HG03521 (cell line): ENCODE measurements around the gene LIME1.

Source experiments
- ATAC-seq: cut with Tn5 transposase; IDR thresholded peaks from one replicate; pipeline ENCODE4 v1.9.1; 2021; ENCODE audit warnings: mild to moderate bottlenecking, moderate library complexity; ENCODE audit not compliant: unreplicated experiment

The LIME1 gene, protein sequence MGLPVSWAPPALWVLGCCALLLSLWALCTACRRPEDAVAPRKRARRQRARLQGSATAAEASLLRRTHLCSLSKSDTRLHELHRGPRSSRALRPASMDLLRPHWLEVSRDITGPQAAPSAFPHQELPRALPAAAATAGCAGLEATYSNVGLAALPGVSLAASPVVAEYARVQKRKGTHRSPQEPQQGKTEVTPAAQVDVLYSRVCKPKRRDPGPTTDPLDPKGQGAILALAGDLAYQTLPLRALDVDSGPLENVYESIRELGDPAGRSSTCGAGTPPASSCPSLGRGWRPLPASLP

GRCh38 chr20:63735859-63736718 lies at the start of gene LIME1:
Gene LIME1, plus strand, starts transcription at chr20:63736664. Its CDS starts 886 bp downstream, at chr20:63737550.
- no peak for ATAC-seq

DNA sequence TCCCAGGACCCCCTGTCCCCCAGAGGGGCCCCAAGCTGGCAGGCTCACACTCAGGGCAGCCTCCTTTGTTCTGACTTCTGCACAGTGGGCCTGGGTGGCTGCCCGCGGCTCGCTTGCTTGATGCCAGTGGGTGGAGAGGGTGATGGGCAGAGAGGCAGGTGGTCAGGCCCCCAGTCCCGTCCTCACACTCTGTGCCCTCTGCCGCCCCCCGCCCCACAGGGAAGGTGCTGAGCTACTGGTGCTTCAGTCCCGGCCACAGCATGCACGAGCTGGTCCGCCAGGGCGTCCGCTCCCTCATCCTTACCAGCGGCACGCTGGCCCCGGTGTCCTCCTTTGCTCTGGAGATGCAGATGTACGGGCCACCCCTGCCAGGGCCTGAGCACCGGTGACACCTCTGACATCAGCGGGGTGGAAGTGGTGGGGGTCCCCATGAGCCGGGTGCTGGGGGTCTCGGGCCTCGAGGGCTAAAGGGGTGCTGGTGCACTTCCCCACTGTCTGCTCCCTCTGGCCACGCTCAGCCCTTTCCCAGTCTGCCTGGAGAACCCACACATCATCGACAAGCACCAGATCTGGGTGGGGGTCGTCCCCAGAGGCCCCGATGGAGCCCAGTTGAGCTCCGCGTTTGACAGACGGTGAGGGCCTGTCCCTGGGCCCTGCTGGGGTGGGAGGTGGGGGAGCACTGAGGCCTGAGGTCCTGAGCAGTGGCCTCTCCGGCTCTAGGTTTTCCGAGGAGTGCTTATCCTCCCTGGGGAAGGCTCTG lies 48.9 kb upstream of the LIME1 start:
- no peak for ATAC-seq

GRCh38 chr20:63688228-63689045 lies 48.0 kb upstream of the LIME1 start:
- ATAC-seq: no peak

GRCh38 chr20:63689046-63690002 lies 47.1 kb upstream of the LIME1 start:
- ATAC-seq: no peak

DNA sequence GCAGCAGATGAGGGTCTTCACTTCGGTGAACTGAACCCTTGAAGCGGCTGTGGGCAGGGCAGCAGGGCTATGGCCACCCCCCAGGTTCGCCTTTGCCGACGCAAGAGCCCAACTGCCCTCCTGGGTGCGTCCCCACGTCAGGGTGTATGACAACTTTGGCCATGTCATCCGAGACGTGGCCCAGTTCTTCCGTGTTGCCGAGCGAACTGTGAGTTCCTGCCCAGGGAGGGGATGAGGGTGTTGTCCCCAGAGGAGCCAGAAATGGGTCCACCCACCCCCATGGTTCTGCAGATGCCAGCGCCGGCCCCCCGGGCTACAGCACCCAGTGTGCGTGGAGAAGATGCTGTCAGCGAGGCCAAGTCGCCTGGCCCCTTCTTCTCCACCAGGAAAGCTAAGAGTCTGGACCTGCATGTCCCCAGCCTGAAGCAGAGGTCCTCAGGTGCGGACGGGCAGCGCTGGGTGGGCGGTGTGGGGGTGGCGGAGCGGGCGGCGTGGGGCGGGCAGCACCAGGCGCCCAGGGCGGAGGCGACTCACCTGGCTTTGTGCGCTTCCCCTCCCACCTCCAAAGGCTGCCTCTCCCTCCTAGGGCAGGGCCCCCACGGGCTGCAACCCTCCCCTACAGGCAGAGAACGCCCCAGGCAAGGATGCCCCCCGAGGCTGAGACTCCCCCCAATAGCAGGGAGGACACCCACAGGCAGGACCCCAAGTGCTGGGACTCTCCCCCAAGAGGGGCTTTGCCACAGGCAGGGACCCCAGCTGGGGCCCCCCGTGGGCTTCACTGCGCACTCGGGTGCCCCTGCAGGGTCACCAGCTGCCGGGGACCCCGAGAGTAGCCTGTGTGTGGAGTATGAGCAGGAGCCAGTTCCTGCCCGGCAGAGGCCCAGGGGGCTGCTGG lies 46.2 kb upstream of the LIME1 start:
- ATAC-seq: no peak

DNA sequence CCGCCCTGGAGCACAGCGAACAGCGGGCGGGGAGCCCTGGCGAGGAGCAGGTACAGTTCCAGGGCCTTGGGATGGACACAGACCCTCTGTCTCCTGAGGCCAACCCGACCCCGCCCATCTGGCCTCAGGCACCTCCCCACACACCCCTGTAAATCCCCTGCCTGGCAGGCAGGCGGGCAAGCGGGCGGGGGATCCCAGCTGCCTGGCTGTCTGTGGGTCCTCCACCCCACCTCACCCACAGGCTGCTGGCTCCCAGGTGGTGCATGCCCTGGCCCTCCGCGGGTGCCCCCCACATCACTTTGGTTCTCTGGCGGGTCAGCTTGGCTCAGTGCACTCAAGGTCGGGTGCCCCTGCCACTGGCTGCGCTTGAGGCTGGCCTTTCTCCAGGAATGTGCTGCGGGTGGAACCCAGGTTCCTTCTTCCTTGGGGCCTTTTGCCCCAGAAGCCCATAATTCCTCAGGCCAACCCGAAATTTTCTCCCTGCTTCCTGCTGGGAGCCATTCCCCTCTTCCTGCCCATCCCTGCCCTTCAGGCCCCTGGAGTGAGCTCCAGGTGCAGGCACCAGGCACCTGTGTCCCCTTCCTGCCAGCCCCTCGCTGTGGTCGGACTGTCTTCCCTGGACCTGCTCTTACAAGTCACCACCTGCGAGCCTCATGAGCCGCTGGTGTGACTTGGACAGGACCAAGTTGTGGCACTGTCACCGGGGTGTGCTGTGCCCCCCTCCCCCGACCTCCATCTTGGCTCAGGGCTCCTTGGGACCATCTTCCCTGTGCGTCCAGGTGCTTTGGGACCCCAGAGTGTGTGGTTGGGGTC lies 45.4 kb upstream of the LIME1 start:
- no peak for ATAC-seq

DNA sequence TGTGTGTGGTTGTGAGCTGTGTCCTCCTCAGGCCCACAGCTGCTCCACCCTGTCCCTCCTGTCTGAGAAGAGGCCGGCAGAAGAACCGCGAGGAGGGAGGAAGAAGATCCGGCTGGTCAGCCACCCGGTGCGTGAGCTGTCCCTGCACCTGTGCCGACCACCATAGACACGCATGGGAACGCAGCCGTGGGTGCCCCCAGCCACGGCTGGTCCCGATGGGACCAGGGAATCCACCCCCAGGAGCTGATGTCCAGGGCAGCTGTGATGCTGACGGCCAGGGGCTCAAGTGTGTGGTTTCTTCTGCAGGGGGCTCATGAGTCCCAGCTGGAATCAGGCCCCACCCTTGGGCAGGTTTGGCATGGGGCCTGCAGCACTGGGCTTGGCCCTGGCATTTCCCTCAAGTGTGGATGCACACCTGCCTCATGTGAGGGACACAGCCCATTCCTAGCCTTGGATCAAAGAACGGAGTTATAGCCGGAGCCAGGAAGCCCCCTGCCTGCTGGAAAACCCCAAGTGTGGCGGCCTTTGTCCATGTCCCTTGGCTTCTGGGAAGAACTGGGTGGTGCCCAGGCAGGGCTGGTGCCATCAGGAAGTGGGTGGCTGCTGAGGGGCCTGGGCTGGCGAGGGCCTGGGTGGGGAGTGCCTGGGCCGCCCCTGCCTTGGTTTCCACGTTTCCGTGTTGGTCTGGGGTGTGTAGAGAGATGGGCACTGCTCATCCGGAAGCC lies 44.6 kb upstream of the LIME1 start:
- no peak for ATAC-seq

- ATAC-seq: no peak
These were observed 43.9 kb upstream of the LIME1 start for GRCh38 chr20:63692436-63693082.

GRCh38 chr20:63693083-63693732 lies 43.3 kb upstream of the LIME1 start:
- no peak for ATAC-seq

DNA sequence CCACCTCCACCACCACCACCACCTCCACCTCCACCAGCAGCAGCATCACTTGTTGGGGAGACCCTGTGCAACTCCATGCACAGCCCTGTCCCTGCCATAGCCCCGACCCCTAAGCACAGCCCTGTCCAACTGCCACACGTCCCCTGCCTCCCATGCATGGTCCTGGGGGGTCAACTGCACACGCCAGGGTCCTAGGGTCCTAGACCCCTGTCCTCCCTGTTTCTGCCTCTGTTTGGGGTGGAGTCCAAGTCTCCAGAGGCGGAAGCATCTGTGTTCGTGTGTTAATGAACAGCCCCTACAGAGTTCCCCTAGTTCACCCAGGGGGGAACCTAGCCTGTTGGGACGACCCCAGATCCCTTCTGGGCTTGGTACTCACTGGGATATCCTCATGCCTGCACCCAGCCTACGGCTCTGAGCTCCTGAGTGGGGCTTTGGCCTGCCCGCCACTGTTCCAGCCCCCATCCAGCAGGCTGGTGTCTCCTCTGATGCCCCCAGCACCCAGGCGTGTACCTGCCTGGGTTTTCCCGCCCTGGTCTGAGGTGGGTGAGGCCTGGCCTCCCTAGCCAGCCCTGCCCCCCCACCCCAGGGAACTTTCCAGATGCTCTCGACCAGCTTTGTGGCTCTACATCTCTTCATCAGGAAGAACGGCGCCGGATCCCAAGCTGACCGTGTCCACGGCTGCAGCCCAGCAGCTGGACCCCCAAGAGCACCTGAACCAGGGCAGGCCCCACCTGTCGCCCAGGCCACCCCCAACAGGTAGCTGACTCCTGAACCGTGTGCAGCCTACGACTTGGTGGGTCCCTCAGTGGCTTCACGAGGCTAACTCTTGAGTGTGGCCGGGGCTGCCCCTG lies 42.5 kb upstream of the LIME1 start:
- ATAC-seq: no peak

DNA sequence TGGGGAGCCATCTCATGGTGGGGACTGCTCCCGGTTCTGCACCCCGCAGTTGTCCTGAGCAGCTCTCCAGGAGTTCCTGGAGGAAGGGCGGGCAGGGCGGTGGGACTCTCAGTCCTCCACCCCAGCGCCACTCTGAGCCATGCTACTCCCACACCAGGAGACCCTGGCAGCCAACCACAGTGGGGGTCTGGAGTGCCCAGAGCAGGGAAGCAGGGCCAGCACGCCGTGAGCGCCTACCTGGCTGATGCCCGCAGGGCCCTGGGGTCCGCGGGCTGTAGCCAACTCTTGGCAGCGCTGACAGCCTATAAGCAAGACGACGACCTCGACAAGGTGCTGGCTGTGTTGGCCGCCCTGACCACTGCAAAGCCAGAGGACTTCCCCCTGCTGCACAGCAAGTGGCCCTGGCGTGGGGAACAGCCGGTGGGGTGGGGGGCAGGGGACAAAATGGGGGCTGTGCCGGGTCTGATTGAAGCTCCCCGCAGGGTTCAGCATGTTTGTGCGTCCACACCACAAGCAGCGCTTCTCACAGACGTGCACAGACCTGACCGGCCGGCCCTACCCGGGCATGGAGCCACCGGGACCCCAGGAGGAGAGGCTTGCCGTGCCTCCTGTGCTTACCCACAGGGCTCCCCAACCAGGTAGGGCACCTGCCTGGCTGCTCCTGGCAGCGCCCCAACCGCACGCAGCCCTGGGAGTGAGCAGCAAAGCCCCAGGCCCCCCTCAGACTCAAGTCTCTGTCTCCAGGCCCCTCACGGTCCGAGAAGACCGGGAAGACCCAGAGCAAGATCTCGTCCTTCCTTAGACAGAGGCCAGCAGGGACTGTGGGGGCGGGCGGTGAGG lies 41.7 kb upstream of the LIME1 start:
- ATAC-seq: no peak

DNA sequence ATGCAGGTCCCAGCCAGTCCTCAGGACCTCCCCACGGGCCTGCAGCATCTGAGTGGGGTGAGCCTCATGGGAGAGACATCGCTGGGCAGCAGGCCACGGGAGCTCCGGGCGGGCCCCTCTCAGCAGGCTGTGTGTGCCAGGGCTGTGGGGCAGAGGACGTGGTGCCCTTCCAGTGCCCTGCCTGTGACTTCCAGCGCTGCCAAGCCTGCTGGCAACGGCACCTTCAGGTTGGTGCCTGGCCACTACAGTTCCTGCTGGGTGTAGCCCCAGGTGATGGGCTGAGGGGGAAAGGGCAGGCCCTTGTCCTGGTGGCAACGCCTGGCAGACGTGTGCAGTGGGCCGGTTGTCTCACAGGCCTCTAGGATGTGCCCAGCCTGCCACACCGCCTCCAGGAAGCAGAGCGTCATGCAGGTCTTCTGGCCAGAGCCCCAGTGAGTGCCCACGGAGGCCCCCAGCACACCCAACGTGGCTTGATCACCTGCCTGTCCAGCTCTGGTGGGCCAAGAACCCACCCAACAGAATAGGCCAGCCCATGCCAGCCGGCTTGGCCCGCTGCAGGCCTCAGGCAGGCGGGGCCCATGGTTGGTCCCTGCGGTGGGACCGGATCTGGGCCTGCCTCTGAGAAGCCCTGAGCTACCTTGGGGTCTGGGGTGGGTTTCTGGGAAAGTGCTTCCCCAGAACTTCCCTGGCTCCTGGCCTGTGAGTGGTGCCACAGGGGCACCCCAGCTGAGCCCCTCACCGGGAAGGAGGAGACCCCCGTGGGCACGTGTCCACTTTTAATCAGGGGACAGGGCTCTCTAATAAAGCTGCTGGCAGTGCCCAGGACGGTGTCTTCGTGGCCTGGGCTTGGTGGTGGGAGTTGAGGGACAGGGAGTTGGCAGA lies 40.8 kb upstream of the LIME1 start:
- no peak for ATAC-seq

GRCh38 chr20:63696306-63696627 lies 40.2 kb upstream of the LIME1 start:
- ATAC-seq: no peak
